Measurements from ENCODE around the gene BLM.

- TF ChIP-seq CTCF (IDR thresholded peaks at IDR 0.05) (no peak), REST (IDR thresholded peaks at IDR 0.05; ENCODE audit: low read depth, low read length) (no peak), PBX3 (IDR thresholded peaks at IDR 0.05) (no peak), EZH2phosphoT487 (IDR thresholded peaks at IDR 0.05; ENCODE audit: borderline replicate concordance, low read depth) (no peak), SMC3 (IDR thresholded peaks at IDR 0.05; ENCODE audit: low read depth, low read length) (no peak)
These were observed 13.7 kb upstream of the BLM start for GRCh38 chr15:90703455-90703854.

All from SK-N-SH (cell line).